ENCODE results near the gene SPTBN1. TPM values are rescaled to one million over a fixed set of nuclear protein-coding genes. Genes with fewer than 3 reads are reported as not detected.

Gene SPTBN1
- total and polyA plus RNA-seq, 2 experiments from 2014 or later = 58.1 to 204 TPM

- TF ChIP-seq REST (IDR thresholded peaks at IDR 0.05; ENCODE audit: unreplicated experiment) = no peak
Observed at GRCh38 chr2:54494087-54494486, 38.0 kb downstream of the SPTBN1 start (continued).

- peaks cover 27% of the 10 kb centered on the region for H3K4me1 ChIP-seq (ENCODE audit: insufficient read depth)
- H3K27ac ChIP-seq (ENCODE audit: low read depth) = peak overlapping the region; percentile 33; the same call in 1 of the 2 replicates
- no peaks in the 10 kb centered on the region for H3K9me3 Mint-ChIP-seq
- no peak overlapping the region for H2AFZ ChIP-seq
- peak overlapping the region; percentile 25; the same call in 1 of the 2 replicates for H3K27ac Mint-ChIP-seq
- H3K36me3 Mint-ChIP-seq (ENCODE audit: low read depth) = no peaks in the 10 kb centered on the region
- no peak for TF ChIP-seq ZNF114 (CRISPR knock-in tag; IDR thresholded peaks at IDR 0.05)
- TF ChIP-seq CREB1 (CRISPR knock-in tag; IDR thresholded peaks at IDR 0.05; ENCODE audit: low read depth) = no peak
- TF ChIP-seq EZH2 (IDR thresholded peaks at IDR 0.05; ENCODE audit: low read depth, unreplicated experiment) = no peak
- TF ChIP-seq CTCF (conservative IDR thresholded peaks at IDR 0.05; ENCODE audit: low read depth in 2 of 2) = no peak
- TF ChIP-seq REST (IDR thresholded peaks at IDR 0.05; ENCODE audit: unreplicated experiment) = no peak
- H3K27me3 ChIP-seq (ENCODE audit: insufficient read depth) = no peaks in the 10 kb centered on the region
- no peaks in the 10 kb centered on the region; the same call in 1 of the 2 replicates for H3K9me2 ChIP-seq (ENCODE audit: insufficient read depth)
- no peaks in the 10 kb centered on the region for H3F3A ChIP-seq (replicated peaks; ENCODE audit: low read depth)
- no peak overlapping the region; the same call in 2 of the 3 replicates for H3K4me3 Mint-ChIP-seq
- H3K4me3 ChIP-seq = no peak overlapping the region
- H3K36me3 ChIP-seq (ENCODE audit: insufficient read depth) = no peaks in the 10 kb centered on the region
- H3K4me2 ChIP-seq = peak overlapping the region; percentile 37; the same call in 1 of the 2 replicates
- H4K20me1 ChIP-seq (replicated peaks; ENCODE audit: insufficient read depth) = no peaks in the 10 kb centered on the region
- no peak for ATAC-seq
- H3K4me1 Mint-ChIP-seq = peaks cover 53% of the 10 kb centered on the region
- DNase-seq (ENCODE audit: low spot score) = no peak
- H3K27me3 Mint-ChIP-seq (ENCODE audit: insufficient read depth, low read depth, poor library complexity) = peaks cover under 1% of the 10 kb centered on the region
- no peaks in the 10 kb centered on the region for H3K79me2 ChIP-seq (replicated peaks; ENCODE audit: insufficient read depth)
Observed at GRCh38 chr2:54496920-54497319, 40.8 kb downstream of the SPTBN1 start.

All from GM23338 (cell line).